Caco-2 (cell line): ENCODE data around the gene SLC37A1. TPM values are rescaled to one million over a fixed set of nuclear protein-coding genes. Genes with fewer than 3 reads are reported as not detected.

Source experiments
- BruUV-seq: library from RNA; stranded (reverse); fragments of 400-500 nt; replicated peaks from 2 replicates; lab custom pipeline; 2021; lab: Mats Ljungman, UMichigan
- CTCF ChIA-PET: fragments of 300-600 bp; sonication (Branson Sonifier 250); formaldehyde crosslinking; loops from one replicate; lab custom pipeline; 2022; ENCODE audit warnings: antibody characterized with exemption; lab: Charles Lee
- POLR2A ChIA-PET: fragments of 300-600 bp; sonication (Branson Sonifier 250); formaldehyde crosslinking; loops from one replicate; lab custom pipeline; 2022; ENCODE audit warnings: antibody characterized with exemption; lab: Charles Lee
- DNase-seq, 2 experiments: peaks; one replicate each; pipeline versions ENCODE4 v3.0.0 to v3.0.0-alpha.2; 2020 to 2022
- H3K27me3 ChIP-seq: replicated peaks from 2 replicates; pipeline ENCODE4 v1.6.0; 2011; ENCODE audit warnings: low read length; ENCODE audit not compliant: control insufficient read depth, insufficient read depth
- H3K36me3 ChIP-seq: 2 replicates; pipeline ENCODE4 v1.5.1; 2011; ENCODE audit warnings: low read length; ENCODE audit not compliant: control insufficient read depth, insufficient read depth
- H3K4me1 ChIP-seq: fragments of 250-450 bp; sonication (Bioruptor Pico); 2 replicates; pipeline ENCODE4 v1.5.1; 2020; ENCODE audit warnings: mild to moderate bottlenecking
- H3K4me3 ChIP-seq: 2 replicates; pipeline ENCODE4 v1.5.1; 2011; ENCODE audit warnings: low read depth, mild to moderate bottlenecking, control low read depth, low read length
- H3K9me3 ChIP-seq: fragments of 250-450 bp; sonication (Bioruptor Pico); 2 replicates; pipeline ENCODE4 v1.5.1; 2020; ENCODE audit warnings: mild to moderate bottlenecking, moderate library complexity
- H3K27ac Mint-ChIP-seq: one replicate; pipeline ENCODE4 v1.8.0; 2022; ENCODE audit warnings: mixed read lengths; ENCODE audit not compliant: unreplicated experiment
- H3K27me3 Mint-ChIP-seq: one replicate; pipeline ENCODE4 v1.8.0; 2022; ENCODE audit warnings: mixed read lengths; ENCODE audit not compliant: insufficient read depth, unreplicated experiment
- H3K36me3 Mint-ChIP-seq: one replicate; pipeline ENCODE4 v1.8.0; 2022; ENCODE audit warnings: mild to moderate bottlenecking, mixed read lengths; ENCODE audit not compliant: insufficient read depth, unreplicated experiment
- H3K4me1 Mint-ChIP-seq: one replicate; pipeline ENCODE4 v1.8.0; 2022; ENCODE audit warnings: low read depth, mixed read lengths; ENCODE audit not compliant: unreplicated experiment
- H3K4me3 Mint-ChIP-seq: one replicate; pipeline ENCODE4 v1.8.0; 2022; ENCODE audit warnings: mild to moderate bottlenecking, moderate library complexity, mixed read lengths; ENCODE audit not compliant: unreplicated experiment
- H3K9me3 Mint-ChIP-seq: one replicate; pipeline ENCODE4 v1.8.0; 2022; ENCODE audit warnings: mixed read lengths; ENCODE audit not compliant: unreplicated experiment
- intact Hi-C: fragments of 100-400 bp; cut with micrococcal nuclease; formaldehyde crosslinking; loops from one replicate; pipeline ENCODE4 v1.10.0; 2022; ENCODE audit not compliant: unreplicated experiment
- total RNA-seq: library from RNA; stranded (reverse); gene quantifications from 2 replicates; pipeline ENCODE4 v1.2.3, GENCODE V29; 2022
- TF ChIP-seq, protein P1 (sequence below), 2 experiments: fragments of 200-600 bp in 1 of 2; IDR thresholded peaks; 1 replicate in 1 of 2; 2 replicates in 1 of 2; pipeline versions ENCODE4 v1.5.1 to v1.8.0; 2011 to 2022; ENCODE audit warnings: antibody characterized with exemption in 1 of 2, control low read depth in 1 of 2, inconsistent platforms in 1 of 2, low read depth in 1 of 2, low read length in 1 of 2, mild to moderate bottlenecking in 1 of 2, moderate library complexity in 1 of 2; ENCODE audit not compliant: insufficient read depth in 1 of 2, severe bottlenecking in 1 of 2, unreplicated experiment in 1 of 2

SLC37A1 gene
- total RNA-seq, 1 experiment from 2014 or later, result 9.8 TPM

DNA sequence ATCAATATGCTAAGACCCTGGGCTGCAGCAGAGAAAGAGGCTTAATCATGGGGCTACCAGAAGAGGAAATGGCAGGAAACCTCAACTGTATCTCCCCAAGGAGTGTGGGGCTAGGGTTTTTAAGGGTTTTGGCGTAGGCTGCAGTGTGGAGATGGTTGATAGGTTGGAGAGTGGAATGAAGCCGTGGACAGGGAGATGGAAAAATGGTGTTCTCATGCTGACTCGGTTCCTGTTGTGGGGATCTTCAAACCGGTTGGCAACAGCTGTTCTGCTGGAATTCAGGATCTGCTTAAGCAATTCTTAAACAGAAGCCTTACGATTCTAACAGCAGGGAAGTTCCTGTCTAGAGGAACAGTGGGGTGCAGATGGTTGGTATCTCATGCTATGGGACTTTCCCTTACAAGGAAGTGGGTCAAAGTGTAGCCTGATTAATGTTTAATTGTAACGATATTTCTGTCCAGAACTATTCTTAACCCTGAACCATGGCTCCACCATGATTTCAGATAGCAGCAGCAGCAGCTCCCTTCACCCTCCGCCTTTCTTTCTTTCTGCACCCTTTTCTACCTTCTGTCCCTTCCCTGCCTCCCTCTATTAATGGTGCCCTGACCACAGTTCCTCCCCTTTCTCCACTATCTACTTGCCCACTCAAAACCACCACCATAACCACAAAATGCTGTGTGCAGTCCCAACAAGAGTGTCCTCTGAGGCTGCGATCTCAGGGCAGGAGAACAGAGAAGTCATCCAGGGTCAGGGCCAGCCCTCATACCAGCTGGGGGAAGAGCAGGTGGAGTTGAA, 48.4 kb upstream of the SLC37A1 start:
- Mint-ChIP-seq H3K4me3 (no peak overlapping the region), H3K4me1 (peaks cover 21% of the 10 kb centered on the region), H3K27ac (no peak overlapping the region), H3K27me3 (no peaks in the 10 kb centered on the region), H3K36me3 (peaks cover 6% of the 10 kb centered on the region), H3K9me3 (peaks cover 9% of the 10 kb centered on the region)
- no TSS peak for BruUV-seq
- Histone ChIP-seq H3K4me1 (peaks cover 31% of the 10 kb centered on the region), H3K36me3 (no peaks in the 10 kb centered on the region), H3K27me3 (no peaks in the 10 kb centered on the region), H3K4me3 (no peak overlapping the region), H3K9me3 (no peaks in the 10 kb centered on the region)
- intact Hi-C loops, result loop anchor here (5.0 kb wide), 1 partner anchor 42 kb away; no protein-coding TSS in a partner anchor
- no peak for DNase-seq
- CTCF ChIA-PET, result interaction anchor here (0.5 kb wide), 1 partner anchor 65 kb away, joined by 5 read pairs; no protein-coding TSS in a partner anchor
- TF ChIP-seq, protein P1, sequence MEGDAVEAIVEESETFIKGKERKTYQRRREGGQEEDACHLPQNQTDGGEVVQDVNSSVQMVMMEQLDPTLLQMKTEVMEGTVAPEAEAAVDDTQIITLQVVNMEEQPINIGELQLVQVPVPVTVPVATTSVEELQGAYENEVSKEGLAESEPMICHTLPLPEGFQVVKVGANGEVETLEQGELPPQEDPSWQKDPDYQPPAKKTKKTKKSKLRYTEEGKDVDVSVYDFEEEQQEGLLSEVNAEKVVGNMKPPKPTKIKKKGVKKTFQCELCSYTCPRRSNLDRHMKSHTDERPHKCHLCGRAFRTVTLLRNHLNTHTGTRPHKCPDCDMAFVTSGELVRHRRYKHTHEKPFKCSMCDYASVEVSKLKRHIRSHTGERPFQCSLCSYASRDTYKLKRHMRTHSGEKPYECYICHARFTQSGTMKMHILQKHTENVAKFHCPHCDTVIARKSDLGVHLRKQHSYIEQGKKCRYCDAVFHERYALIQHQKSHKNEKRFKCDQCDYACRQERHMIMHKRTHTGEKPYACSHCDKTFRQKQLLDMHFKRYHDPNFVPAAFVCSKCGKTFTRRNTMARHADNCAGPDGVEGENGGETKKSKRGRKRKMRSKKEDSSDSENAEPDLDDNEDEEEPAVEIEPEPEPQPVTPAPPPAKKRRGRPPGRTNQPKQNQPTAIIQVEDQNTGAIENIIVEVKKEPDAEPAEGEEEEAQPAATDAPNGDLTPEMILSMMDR (IDR thresholded peaks at IDR 0.05; ENCODE audit: insufficient read depth in 1 of 2, low read depth in 1 of 2, low read length in 1 of 2, severe bottlenecking in 1 of 2, unreplicated experiment in 1 of 2), result no peak
- POLR2A ChIA-PET, result no interaction called here

DNA sequence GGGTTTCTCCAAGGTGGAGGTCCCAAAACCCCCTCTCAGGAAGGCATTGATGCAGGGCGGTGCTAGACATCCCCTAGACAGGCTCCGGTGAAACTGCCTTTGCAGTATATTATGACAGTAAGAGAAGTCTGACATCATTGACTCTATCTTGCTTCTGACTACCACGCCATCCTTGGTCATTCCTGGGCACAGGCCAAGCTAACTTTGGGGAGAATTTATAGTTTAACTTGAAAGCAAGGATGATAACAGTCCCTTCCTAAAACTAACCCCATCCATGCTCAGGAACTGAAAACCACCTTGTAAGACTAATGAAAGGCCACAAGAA, 47.9 kb upstream of the SLC37A1 start:
- no peak overlapping the region for H3K4me3 Mint-ChIP-seq
- H3K36me3 ChIP-seq, result no peaks in the 10 kb centered on the region
- H3K27me3 Mint-ChIP-seq, result no peaks in the 10 kb centered on the region
- H3K27ac Mint-ChIP-seq, result no peak overlapping the region
- POLR2A ChIA-PET, result no interaction called here
- intact Hi-C loops, result loop anchor here (5.0 kb wide), 1 partner anchor 42 kb away; no protein-coding TSS in a partner anchor
- no TSS peak for BruUV-seq
- no peaks in the 10 kb centered on the region for H3K27me3 ChIP-seq
- DNase-seq, result no peak
- H3K4me1 ChIP-seq, result peaks cover 31% of the 10 kb centered on the region
- H3K9me3 ChIP-seq, result no peaks in the 10 kb centered on the region
- peaks cover 18% of the 10 kb centered on the region for H3K4me1 Mint-ChIP-seq
- peaks cover 9% of the 10 kb centered on the region for H3K9me3 Mint-ChIP-seq
- H3K4me3 ChIP-seq, result no peak overlapping the region
- TF ChIP-seq, protein P1 (IDR thresholded peaks at IDR 0.05; ENCODE audit: insufficient read depth in 1 of 2, low read depth in 1 of 2, low read length in 1 of 2, severe bottlenecking in 1 of 2, unreplicated experiment in 1 of 2), result no peak
- H3K36me3 Mint-ChIP-seq, result peaks cover 6% of the 10 kb centered on the region
- CTCF ChIA-PET, result no interaction called here

DNA sequence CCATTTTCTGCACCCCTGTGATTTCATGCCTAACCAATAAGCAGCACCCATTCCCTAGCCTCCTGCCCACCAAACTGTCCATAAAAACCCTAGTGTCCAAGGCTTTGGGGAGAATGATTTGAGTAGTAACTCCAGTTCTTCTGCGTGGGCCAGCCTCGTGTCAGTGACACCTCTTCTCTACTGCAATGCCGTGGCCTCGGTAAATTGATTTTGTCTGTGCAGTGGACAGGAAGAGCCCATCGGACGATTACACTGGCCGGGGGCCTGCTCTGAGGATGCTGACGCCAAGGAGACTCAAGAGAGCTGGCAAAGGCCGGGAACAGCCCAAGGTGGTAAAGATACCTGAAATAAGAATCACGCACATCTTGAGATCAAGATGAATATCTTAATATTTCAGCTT, 47.0 kb upstream of the SLC37A1 start:
- Histone ChIP-seq H3K9me3 (no peaks in the 10 kb centered on the region), H3K4me1 (peaks cover 31% of the 10 kb centered on the region), H3K27me3 (no peaks in the 10 kb centered on the region), H3K4me3 (no peak overlapping the region), H3K36me3 (no peaks in the 10 kb centered on the region)
- TF ChIP-seq, protein P1 (IDR thresholded peaks at IDR 0.05; ENCODE audit: insufficient read depth in 1 of 2, low read depth in 1 of 2, low read length in 1 of 2, severe bottlenecking in 1 of 2, unreplicated experiment in 1 of 2), result no peak
- Mint-ChIP-seq H3K36me3 (peaks cover 6% of the 10 kb centered on the region), H3K27ac (no peak overlapping the region), H3K27me3 (no peaks in the 10 kb centered on the region), H3K9me3 (peaks cover 9% of the 10 kb centered on the region), H3K4me3 (no peak overlapping the region), H3K4me1 (peaks cover 18% of the 10 kb centered on the region)
- ChIA-PET CTCF (interaction anchor here (0.7 to 1.3 kb wide), 10 partner anchors 12 to 126 kb away, joined by 3 to 13 read pairs (median 3); no protein-coding TSS in a partner anchor), POLR2A (no interaction called here)
- DNase-seq, result no peak
- intact Hi-C loops, result loop anchor here (1.0 to 5.0 kb wide), 2 partner anchors 41 to 71 kb away; no protein-coding TSS in a partner anchor
- no TSS peak for BruUV-seq
